ENCODE results near the gene NOS2. TPM values are rescaled to one million over a fixed set of nuclear protein-coding genes. Genes with fewer than 3 reads are reported as not detected.

The NOS2 gene
- total RNA-seq, 1 experiment from 2014 or later = not detected

- DNase-seq (ENCODE audit: low read depth) = no peak
Measured at GRCh38 chr17:27721797-27722196, 78.5 kb downstream of the NOS2 start.

Other genes starting within 250 kb of the NOS2 start
- gene LGALS9, start 169.3 kb downstream of the NOS2 start, total RNA-seq (2014; rRNA removed; shearing (Covaris generic)) = 96.1 and 113 TPM in 2 replicates
- gene LYRM9, start 92.8 kb upstream of the NOS2 start, total RNA-seq (2014; rRNA removed; shearing (Covaris generic)) = 2.0 and 7.2 TPM in 2 replicates
- gene NLK, start 242.1 kb upstream of the NOS2 start, total RNA-seq (2014; rRNA removed; shearing (Covaris generic)) = 17.8 and 19.5 TPM in 2 replicates